ENCODE data around the gene NFIA.

GRCh38 chr1:61081686-61082310 lies 563 bp upstream of the NFIA start:
- TF ChIP-seq CTCF (conservative IDR thresholded peaks at IDR 0.05 in 1 of 2, IDR thresholded peaks at IDR 0.05 in 1 of 2; ENCODE audit: low read depth in 1 of 2, low read length in 2 of 2) (no peak), EZH2 (IDR thresholded peaks at IDR 0.05; ENCODE audit: low read length, missing control alignments) (no peak)

Data from fibroblast of lung (primary cell).